Astrocyte of the cerebellum (primary cell): ENCODE results near the gene PLOD1.

Source experiments
- DNase-seq: peaks from one replicate; pipeline ENCODE4 v3.0.0-alpha.2; 2011; ENCODE audit warnings: low read depth
- H3K4me3 ChIP-seq: 2 replicates; pipeline ENCODE4 v1.5.1; 2011; ENCODE audit warnings: mild to moderate bottlenecking, low read depth, low read length, moderate library complexity
- in situ Hi-C: cut with HindIII; loops from 2 replicates; pipeline ENCODE4 v1.10.0; 2017; ENCODE audit warnings: low sequenced_read_pairs
- TF ChIP-seq, protein P1 (sequence below): IDR thresholded peaks from 2 replicates; pipeline ENCODE4 v1.5.1; 2012; ENCODE audit warnings: low read length, low read depth, moderate library complexity, mild to moderate bottlenecking; ENCODE audit errors: missing control alignments

Gene PLOD1

DNA sequence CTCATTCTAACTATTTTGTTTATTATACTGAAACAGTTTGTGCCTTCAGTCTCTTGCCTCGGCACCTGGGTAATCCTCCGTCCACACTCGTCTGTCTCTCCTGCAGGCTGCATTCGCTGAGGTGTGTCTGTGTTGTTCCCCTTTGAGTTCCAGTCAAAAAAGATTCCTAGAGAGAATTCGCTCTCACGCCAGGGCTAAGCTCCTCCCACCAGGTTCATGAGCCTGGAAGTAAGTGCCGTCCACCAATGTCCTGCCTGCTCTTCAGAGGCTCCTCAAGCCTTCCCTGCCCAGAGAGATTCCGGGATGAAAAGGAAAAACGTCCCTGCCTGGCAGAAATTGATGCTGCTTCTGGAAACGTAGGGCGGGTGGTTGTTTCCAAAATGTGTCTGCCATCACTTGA is 21.2 kb upstream of the PLOD1 start:
- no peak overlapping the region for H3K4me3 ChIP-seq
- in situ Hi-C loops = no loop called here
- TF ChIP-seq, protein P1, sequence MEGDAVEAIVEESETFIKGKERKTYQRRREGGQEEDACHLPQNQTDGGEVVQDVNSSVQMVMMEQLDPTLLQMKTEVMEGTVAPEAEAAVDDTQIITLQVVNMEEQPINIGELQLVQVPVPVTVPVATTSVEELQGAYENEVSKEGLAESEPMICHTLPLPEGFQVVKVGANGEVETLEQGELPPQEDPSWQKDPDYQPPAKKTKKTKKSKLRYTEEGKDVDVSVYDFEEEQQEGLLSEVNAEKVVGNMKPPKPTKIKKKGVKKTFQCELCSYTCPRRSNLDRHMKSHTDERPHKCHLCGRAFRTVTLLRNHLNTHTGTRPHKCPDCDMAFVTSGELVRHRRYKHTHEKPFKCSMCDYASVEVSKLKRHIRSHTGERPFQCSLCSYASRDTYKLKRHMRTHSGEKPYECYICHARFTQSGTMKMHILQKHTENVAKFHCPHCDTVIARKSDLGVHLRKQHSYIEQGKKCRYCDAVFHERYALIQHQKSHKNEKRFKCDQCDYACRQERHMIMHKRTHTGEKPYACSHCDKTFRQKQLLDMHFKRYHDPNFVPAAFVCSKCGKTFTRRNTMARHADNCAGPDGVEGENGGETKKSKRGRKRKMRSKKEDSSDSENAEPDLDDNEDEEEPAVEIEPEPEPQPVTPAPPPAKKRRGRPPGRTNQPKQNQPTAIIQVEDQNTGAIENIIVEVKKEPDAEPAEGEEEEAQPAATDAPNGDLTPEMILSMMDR = no peak
- DNase-seq = no peak

- TF ChIP-seq, protein P1 = no peak
- in situ Hi-C loops = no loop called here
- no peak for DNase-seq
- no peak overlapping the region for H3K4me3 ChIP-seq
These were observed 20.5 kb upstream of the PLOD1 start for GRCh38 chr1:11914024-11914423.

DNA sequence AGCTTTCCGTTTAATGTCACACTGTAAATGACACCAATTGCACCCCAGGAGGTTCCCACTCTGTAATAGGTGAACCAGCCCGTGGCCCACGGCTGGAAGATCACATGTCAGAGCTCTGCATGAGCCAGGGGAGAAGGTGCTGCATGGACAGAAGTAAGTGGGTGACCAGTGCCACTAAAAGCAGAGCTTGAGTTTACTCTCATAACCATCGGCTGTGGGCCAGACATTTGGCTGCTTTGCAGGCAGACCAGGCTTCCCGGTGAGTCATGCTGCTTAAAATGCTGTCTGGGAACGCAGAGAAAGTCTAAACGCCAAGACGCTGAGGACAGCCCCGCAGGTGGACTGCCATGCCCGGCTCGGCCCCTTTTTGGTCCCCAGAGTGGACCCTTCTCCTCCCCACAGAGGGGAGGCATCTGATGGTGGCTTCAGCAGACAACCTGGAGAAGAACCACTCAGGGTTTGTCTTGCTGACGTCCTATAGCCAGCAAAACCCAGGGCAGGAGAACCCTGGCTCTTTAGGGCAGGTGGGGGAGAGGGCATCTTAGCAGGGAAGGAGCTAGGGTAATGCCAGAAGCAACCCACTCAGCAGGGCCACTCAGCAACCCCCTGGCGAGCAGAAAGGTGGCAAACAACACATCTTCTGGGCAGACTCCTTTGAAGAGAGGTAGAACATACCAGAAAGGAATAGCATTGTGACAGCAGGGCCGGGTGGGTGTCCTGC is 15.6 kb upstream of the PLOD1 start:
- in situ Hi-C loops = no loop called here
- DNase-seq = peak; percentile 81
- H3K4me3 ChIP-seq = no peak overlapping the region
- TF ChIP-seq, protein P1 = no peak

DNA sequence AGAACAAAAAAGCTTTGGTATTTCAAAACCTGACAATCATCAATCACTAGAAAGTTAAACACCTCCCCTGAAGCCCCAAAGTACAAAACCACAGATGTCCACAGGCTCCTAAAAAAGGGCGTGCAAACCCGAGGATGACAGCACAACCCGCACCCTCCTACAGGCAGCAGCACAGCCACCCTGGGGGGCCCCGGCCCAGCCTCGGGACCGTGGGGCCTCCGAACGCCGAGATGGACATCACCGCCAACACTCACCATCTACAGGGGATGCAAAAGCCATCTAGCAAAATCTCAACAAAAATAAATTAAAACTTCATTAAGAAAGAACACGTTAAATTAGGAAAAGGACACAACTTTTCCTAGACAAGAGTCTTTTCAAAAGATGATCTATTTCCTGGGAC is 14.9 kb upstream of the PLOD1 start:
- in situ Hi-C loops = no loop called here
- no peak overlapping the region for H3K4me3 ChIP-seq
- DNase-seq = no peak
- TF ChIP-seq, protein P1 = no peak

DNA sequence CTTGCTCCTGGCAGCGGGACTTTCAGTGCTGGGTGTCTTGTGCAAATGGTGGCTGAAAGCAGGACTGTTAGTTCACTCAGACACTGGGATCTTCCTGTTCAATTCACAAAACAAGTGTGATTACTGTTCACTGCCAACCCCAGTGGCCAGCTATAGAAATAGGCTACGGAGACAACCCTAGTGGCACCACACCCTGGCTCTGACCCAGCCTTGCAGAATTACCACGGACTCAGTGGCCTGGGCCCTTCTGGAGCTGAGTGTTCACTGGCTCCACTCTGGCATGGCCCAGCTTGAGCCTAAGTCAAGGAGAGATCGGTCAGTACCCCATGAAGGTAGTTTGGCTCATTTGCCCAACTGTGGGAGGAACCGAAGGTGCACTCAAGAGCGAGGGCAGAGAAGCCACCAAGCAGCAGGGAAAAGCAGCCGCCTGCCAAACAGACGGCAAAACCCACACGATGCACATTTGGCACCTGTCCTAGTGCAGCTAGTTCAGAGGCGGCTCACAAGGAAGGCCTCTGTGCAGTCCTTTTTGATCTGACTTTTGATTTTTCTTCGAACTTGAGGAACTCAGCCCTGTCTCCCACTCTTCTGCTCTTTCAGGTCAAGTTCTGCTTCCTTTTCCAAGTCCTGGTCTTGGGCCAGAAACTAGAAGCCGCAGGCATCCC is 14.1 kb upstream of the PLOD1 start:
- no peak overlapping the region for H3K4me3 ChIP-seq
- in situ Hi-C loops = no loop called here
- TF ChIP-seq, protein P1 = no peak
- DNase-seq = no peak

DNA sequence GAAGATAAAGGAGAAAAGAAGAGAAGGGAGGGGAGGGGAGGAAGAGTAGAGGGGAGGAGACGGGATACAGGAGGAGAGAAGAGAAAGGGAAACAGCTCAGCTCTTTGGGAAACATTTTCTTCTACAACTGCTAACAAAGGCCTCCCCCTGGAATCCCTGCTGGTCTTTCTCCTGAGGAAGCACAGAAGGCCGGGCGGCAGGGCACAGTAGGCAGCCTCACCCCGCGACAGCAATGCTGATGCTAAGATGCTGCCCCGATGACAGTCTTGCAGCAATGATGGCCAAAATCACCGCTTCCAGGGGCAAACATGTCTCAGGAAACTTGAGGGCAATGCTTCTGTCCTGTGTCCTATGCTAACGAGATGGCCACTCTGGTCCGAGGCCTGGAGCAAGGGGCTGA is 13.5 kb upstream of the PLOD1 start:
- H3K4me3 ChIP-seq = no peak overlapping the region
- DNase-seq = no peak
- TF ChIP-seq, protein P1 = no peak
- in situ Hi-C loops = no loop called here
